CD4-positive, alpha-beta T cell treated with Interleukin-10 for 1 hour (primary cell): Measurements from ENCODE around the gene PDILT.
"Not testable (repeated sequence)": the region's sequence is repeated elsewhere in the genome, so short reads cannot be mapped to it uniquely, and the experiment has no call there.

ENCODE experiments used
- DNase-seq: peaks from one replicate; pipeline ENCODE4 v3.0.0-alpha.2; 2020

Gene PDILT

GRCh38 chr16:20320592-20320991, 83.9 kb downstream of the PDILT start:
- DNase-seq: no peak

- DNase-seq: no peak
Measured at GRCh38 chr16:20320178-20320577, 84.4 kb downstream of the PDILT start.

GRCh38 chr16:20319406-20319805, 85.1 kb downstream of the PDILT start:
- no peak for DNase-seq

- no peak for DNase-seq
Measured at GRCh38 chr16:20318437-20318836, 86.1 kb downstream of the PDILT start.

GRCh38 chr16:20318006-20318405, 86.5 kb downstream of the PDILT start:
- no peak for DNase-seq

- DNase-seq: no peak
Measured at GRCh38 chr16:20317117-20317516, 87.4 kb downstream of the PDILT start.

- DNase-seq: no peak
Measured at GRCh38 chr16:20316715-20317114, 87.8 kb downstream of the PDILT start.

GRCh38 chr16:20315764-20316163, 88.8 kb downstream of the PDILT start:
- no peak for DNase-seq

- no peak for DNase-seq
Measured at GRCh38 chr16:20314575-20314974, 90.0 kb downstream of the PDILT start.

- no peak for DNase-seq
Measured at GRCh38 chr16:20313741-20314140, 90.8 kb downstream of the PDILT start.

- not testable (repeated sequence) for DNase-seq
Measured at GRCh38 chr16:20312536-20313095, 91.9 kb downstream of the PDILT start.

- DNase-seq: no peak
Measured at GRCh38 chr16:20311548-20311947, 93.0 kb downstream of the PDILT start.

GRCh38 chr16:20310421-20311395, 93.8 kb downstream of the PDILT start:
- no peak for DNase-seq

- no peak for DNase-seq
Measured at GRCh38 chr16:20309786-20310185, 94.8 kb downstream of the PDILT start.
